Stimulated activated CD8-positive, alpha-beta memory T cell treated with anti-CD3 and anti-CD28 coated beads, Interleukin-4, amount 100 ng/mL, for 48 hours (primary cell): ENCODE measurements around the gene CRX.
"Not testable (repeated sequence)": the region's sequence is repeated elsewhere in the genome, so short reads cannot be mapped to it uniquely, and the experiment has no call there.

Source experiments
- DNase-seq: peaks from one replicate; pipeline ENCODE4 v3.0.0-alpha.2; 2020

Gene CRX

DNA sequence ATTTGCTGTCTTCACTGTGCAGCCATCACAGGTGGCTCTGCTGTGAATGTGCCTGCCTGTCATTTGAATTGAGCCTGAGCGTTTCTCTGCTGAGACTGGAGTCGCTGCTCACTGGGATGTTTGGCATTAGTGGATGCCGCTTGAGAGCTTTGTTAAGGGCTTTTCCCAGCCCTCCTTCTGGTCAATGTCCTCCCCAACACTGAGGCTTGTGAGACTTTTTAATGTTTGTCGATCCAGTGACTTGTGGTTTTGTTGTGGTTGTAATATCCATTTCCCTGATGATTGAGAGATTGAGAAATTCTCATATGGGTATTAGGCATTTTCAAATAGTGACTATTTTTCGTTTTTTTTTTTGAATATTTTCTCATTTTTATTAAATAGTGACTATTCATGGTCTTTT, 39.9 kb downstream of the CRX start:
- no peak for DNase-seq

- peak; percentile 98 for DNase-seq
Observed at GRCh38 chr19:47863514-47863936, 41.8 kb downstream of the CRX start.

DNA sequence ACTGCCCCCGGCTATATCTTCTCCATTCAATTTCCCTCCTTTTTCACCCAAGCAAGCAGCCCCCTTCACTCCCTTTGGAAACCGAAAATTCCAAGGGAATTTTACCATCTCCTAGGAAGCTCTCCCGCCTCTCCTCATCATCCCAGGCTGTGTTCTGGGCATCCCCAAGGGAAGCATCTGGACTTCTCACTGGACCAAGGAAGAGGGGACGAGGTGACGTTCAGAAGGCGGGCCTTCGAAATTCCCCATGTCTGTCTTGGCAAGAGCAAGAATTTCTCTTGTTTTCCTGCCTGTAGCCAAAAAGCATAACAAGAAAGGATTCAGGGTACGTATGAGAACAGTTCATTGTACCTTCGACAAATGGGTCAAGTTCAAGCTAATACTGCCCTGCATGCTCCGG, 43.4 kb downstream of the CRX start:
- DNase-seq = no peak

DNA sequence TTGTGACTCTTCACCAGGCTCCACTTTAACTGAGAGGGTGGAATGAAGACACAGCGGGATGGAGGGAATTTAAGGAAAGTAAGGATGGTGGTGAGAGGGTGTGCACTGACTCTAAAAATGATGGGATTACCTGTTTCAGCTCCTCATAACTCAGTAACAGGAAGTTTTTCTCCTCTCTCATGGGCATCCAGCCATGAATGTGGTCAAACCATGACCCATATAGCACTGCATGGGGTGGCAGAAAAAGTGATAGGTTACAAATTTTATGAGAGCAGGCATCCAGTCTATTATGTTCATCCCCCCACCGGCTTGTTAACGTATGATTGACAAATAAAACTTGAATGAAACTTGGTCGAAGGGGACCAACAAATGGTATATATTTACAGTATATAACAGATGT, 57.2 kb downstream of the CRX start:
- DNase-seq = no peak

DNA sequence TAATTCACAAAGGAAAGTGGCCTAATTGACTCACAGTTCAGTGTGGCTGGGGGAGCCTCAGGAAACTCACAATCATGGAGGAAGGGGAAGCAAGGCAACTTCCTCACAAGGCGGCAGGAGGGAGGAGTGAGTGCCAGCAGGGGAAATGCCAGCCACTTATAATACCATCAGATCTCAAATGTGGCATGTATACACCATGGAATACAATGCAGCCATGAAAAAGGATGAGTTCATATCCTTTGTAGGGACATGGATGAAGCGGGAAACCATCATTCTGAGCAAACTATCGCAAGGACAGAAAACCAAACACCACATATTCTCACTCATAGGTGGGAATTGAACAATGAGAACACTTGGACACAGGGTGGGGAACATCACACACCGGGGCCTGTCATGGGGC, 57.6 kb downstream of the CRX start:
- not testable (repeated sequence) for DNase-seq

GRCh38 chr19:47881757-47882156, 60.0 kb downstream of the CRX start:
- DNase-seq = no peak

- no peak for DNase-seq
Observed at GRCh38 chr19:47882890-47883289, 61.2 kb downstream of the CRX start.

GRCh38 chr19:47885067-47885463, 63.3 kb downstream of the CRX start:
- DNase-seq = no peak

DNA sequence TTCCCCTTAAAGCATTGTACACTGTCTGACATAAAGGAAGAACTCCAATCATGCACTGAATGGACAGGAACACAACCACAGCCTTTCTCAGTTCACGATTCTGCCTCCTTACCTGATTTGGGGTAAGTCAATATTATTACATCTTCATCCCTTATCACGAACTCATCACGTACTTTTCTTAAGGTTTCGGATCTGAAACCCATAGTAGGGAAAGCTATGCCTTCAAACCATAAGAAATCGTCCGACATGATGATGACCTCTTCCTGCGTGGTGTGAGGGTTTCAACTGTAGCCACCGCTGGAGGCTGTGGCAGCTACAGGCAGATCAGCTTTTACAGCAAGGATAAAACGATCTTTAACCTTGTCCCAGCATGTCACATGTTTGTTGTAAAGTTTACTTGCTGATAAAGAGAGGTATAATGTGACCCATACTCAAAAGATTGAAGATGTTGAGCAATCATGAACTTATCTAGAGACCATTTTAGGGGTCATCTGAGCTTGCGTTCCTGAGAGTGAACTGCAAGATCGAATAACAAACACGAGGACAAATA, 64.3 kb downstream of the CRX start, which contains the start of gene SULT2A1:
Gene SULT2A1, minus strand, starts transcription at position 306 of the 550 bp plus-strand sequence. Its CDS starts 58 bp downstream, at position 248.
- DNase-seq = no peak

DNA sequence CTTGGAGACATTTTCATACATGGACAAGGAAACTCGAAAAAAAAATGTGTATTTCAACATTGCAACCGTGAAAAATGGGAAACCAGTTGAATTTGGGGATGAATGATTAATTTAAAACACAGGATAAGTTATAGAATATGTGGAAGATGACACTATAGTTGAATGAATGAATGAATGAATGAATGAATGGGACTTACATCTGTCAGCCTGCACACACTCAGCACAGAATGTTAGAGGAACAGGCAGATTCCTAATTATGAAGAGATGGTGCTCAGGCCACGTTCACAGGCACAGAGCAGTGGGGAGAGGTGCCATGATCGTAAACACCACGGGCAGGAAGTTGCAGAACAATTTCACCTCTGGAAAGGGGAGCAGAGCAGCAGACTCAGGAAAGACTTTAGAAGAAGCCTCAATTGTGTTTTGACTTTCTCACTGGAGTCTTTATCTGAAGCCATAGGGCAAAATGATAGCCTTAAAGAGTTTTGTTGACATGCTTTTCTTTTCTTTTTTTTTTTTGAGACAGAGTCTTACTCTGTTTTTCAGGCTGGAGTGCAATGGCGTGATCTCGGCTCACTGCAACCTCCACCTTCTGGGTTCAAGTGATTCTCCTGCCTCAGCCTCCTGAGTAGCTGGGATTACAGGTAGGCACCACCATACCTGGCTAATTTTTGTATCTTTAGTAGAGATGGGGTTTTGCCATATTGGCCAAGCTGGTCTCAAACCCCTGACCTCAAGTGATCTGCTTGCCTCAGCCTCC, 69.3 kb downstream of the CRX start:
- no peak for DNase-seq

DNA sequence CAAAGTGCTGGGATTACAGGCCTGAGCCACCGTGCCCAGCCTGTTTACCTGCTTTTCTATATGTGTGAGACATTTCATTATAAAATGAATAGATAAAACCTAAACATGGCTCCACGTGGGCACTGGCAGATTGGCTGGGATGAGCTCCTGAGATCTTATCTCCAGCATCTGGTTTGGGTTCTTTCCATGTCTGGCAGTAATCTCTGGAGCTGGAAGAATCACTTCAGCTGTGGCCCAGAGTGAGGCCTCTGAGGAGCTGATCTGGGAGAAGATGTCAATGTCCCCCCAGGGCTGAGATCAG, 69.8 kb downstream of the CRX start:
- no peak for DNase-seq

DNA sequence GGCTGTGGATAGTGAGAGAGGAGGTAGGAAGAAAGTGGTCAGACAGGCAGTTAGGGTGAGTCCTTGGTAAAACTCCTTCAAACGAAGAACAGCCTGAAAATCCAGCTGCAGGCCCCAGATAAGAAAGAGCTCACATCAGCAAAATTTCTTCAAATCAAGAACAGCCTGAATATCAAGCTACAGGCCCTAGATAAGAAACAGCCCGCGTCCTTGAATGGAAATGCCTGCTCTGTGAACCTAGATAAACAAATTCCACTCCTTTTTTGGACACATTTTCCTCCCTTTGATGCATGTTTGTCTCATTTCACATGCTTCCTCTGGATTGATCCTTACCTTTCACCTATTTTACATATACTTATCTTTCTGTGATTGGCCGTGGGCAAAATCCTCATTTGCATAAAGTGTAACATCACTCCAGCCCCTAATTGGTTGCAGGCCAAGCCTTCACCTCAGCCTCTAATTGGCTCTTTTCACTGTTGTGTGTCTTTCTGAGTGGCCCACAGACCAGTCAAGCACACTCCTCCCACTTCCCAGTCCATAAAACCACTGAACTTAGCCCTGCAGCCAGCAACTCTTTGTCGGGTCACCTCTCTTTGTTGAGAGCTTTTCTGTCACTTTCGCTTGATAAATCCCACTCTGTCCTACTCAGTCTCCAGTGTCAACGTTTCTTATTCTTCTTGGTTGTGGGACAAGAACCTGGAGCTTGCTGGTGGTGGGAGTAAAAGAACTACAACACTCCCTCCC, 70.4 kb downstream of the CRX start:
- no peak for DNase-seq
